ENCODE results near the gene RPS6KA3.
A peak's percentile ranks its signal among the peaks of the same experiment; 100 is the strongest.

The RPS6KA3 gene

GRCh38 chrX:20266810-20267606 lies at the start of gene RPS6KA3:
Gene RPS6KA3, minus strand, starts transcription at chrX:20266909. Its CDS starts 277 bp downstream, at chrX:20266632.
- DNase-seq (ENCODE audit: low read depth in 2 of 2): peak; percentile 79 to 81

- DNase-seq (ENCODE audit: low read depth in 2 of 2): no peak
Observed at GRCh38 chrX:20315140-20315539, 48.4 kb upstream of the RPS6KA3 start.

- no peak for DNase-seq (ENCODE audit: low read depth in 2 of 2)
Observed at GRCh38 chrX:20313899-20314298, 47.2 kb upstream of the RPS6KA3 start.

GRCh38 chrX:20312018-20312417 lies 45.3 kb upstream of the RPS6KA3 start:
- DNase-seq (ENCODE audit: low read depth in 2 of 2): no peak

- no peak for DNase-seq (ENCODE audit: low read depth in 2 of 2)
Observed at GRCh38 chrX:20311505-20311904, 44.8 kb upstream of the RPS6KA3 start.

GRCh38 chrX:20309806-20310205 lies 43.1 kb upstream of the RPS6KA3 start:
- no peak for DNase-seq (ENCODE audit: low read depth in 2 of 2)

- DNase-seq (ENCODE audit: low read depth in 2 of 2): no peak
Observed at GRCh38 chrX:20306668-20307067, 40.0 kb upstream of the RPS6KA3 start.

GRCh38 chrX:20300822-20301221 lies 34.1 kb upstream of the RPS6KA3 start:
- no peak for DNase-seq (ENCODE audit: low read depth in 2 of 2)

- no peak for DNase-seq (ENCODE audit: low read depth in 2 of 2)
Observed at GRCh38 chrX:20294957-20295356, 28.2 kb upstream of the RPS6KA3 start.

- no peak for DNase-seq (ENCODE audit: low read depth in 2 of 2)
Observed at GRCh38 chrX:20294284-20294683, 27.6 kb upstream of the RPS6KA3 start.

- DNase-seq (ENCODE audit: low read depth in 2 of 2): no peak
Observed at GRCh38 chrX:20285511-20285910, 18.8 kb upstream of the RPS6KA3 start.

- DNase-seq (ENCODE audit: low read depth in 2 of 2): no peak
Observed at GRCh38 chrX:20284992-20285391, 18.3 kb upstream of the RPS6KA3 start.

- DNase-seq (ENCODE audit: low read depth in 2 of 2): no peak
Observed at GRCh38 chrX:20284444-20284843, 17.7 kb upstream of the RPS6KA3 start.

GRCh38 chrX:20280938-20281337 lies 14.2 kb upstream of the RPS6KA3 start:
- no peak for DNase-seq (ENCODE audit: low read depth in 2 of 2)

GRCh38 chrX:20274121-20274520 lies 7.4 kb upstream of the RPS6KA3 start:
- DNase-seq (ENCODE audit: low read depth in 2 of 2): no peak

- no peak for DNase-seq (ENCODE audit: low read depth in 2 of 2)
Observed at GRCh38 chrX:20271730-20272129, 5.0 kb upstream of the RPS6KA3 start.

GRCh38 chrX:20271186-20271585 lies 4.5 kb upstream of the RPS6KA3 start:
- DNase-seq (ENCODE audit: low read depth in 2 of 2): no peak

GRCh38 chrX:20270562-20270890 lies 3.8 kb upstream of the RPS6KA3 start:
- DNase-seq (ENCODE audit: low read depth in 2 of 2): no peak

GRCh38 chrX:20269848-20270561 lies 3.3 kb upstream of the RPS6KA3 start:
- no peak for DNase-seq (ENCODE audit: low read depth in 2 of 2)

- DNase-seq (ENCODE audit: low read depth in 2 of 2): no peak
Observed at GRCh38 chrX:20267931-20268701, 1.4 kb upstream of the RPS6KA3 start.

- DNase-seq (ENCODE audit: low read depth in 2 of 2): no peak
Observed at GRCh38 chrX:20267607-20267930, 860 bp upstream of the RPS6KA3 start.
